Adrenal gland (tissue), 12 donors: ENCODE data around the gene HOXB13. TPM values are rescaled to one million over a fixed set of nuclear protein-coding genes. Genes with fewer than 3 reads are reported as not detected.

Experiments used
- DNase-seq, 7 donors: peaks; one replicate each; pipeline ENCODE4 v3.0.0-alpha.2; 2019 to 2020
- H3K27ac ChIP-seq, 5 donors: fragments of 200-600 bp; sonication (generic) in 4 of 5; 1 replicate in 3 of 5; 2 replicates in 2 of 5; pipeline versions ENCODE4 v1.5.1 to v1.8.0; 2016 to 2020; ENCODE audit warnings: mild to moderate bottlenecking in 1 of 5
- H3K27me3 ChIP-seq: fragments of 200-600 bp; 2 replicates; pipeline ENCODE4 v1.8.0; 2021
- H3K36me3 ChIP-seq, 2 donors: fragments of 200-600 bp; replicated peaks in 1 of 2; 1 replicate in 1 of 2; 2 replicates in 1 of 2; pipeline versions ENCODE4 v1.5.1 to v1.8.0; 2018 to 2022
- H3K4me1 ChIP-seq, 2 donors: fragments of 200-600 bp; replicated peaks in 1 of 2; 1 replicate in 1 of 2; 2 replicates in 1 of 2; pipeline versions ENCODE4 v1.5.1 to v1.8.0; 2018 to 2021
- H3K4me3 ChIP-seq, 4 donors: fragments of 200-600 bp; sonication (generic) in 3 of 4; one replicate each; pipeline ENCODE4 v1.5.1; 2016 to 2018
- H3K9me3 ChIP-seq, 3 donors: fragments of 200-600 bp; sonication (generic) in 1 of 3; replicated peaks in 1 of 3; 1 replicate in 2 of 3; 2 replicates in 1 of 3; pipeline versions ENCODE4 v1.5.1 to v1.8.0; 2016 to 2021
- POLR2A ChIP-seq, 2 donors: fragments of 450-650 bp; IDR thresholded peaks; one replicate each; pipeline ENCODE4 v1.6.1; 2017; ENCODE audit warnings: antibody characterized with exemption in 2 of 2, mild to moderate bottlenecking in 2 of 2, moderate library complexity in 1 of 2
- WGBS, 4 donors: extraction: QIAGEN DNeasy Blood & Tissue Kit in 2 of 4; methylation state at CpG; one replicate each; pipeline versions ENCODE4 v1.1.5 to v1.1.7; 2013 to 2017; 5-methylcytosine and 5-hydroxymethylcytosine counted together
- intact Hi-C, 2 donors: fragments of 100-400 bp; cut with DNase I; formaldehyde crosslinking; loops; one replicate each; pipeline versions ENCODE4 v1.14.1 to v1.15.0; 2022 to 2023
- polyA plus RNA-seq, 3 donors: library from polyadenylated mRNA; stranded (reverse); fragments of 200-250 nt in 2 of 3; fragments of 350-450 nt in 1 of 3; fragmentation: Illumina TruSeq in 1 of 3; extraction: RNeasy Lipid Tissue Mini Kit (QIAGEN cat#74804) in 1 of 3; gene quantifications; one replicate each; pipeline ENCODE4 v1.2.3, GENCODE V29; 2013 to 2014
- total RNA-seq, 9 donors: library from RNA; depleted of rRNA in 4 of 9; stranded (reverse); fragments of >200 nt in 4 of 9; fragments of 120-200 nt in 1 of 9; fragmentation: NEBNext Ultra II Directional in 1 of 9; extraction: Animal tissue kit (Norgen Biotek cat#: 25700) in 1 of 9; gene quantifications; one replicate each; pipeline versions ENCODE4 v1.1.0 to v1.2.4, GENCODE V29; 2013 to 2023
- TF ChIP-seq, protein P1 (sequence below), 6 experiments: fragments of 450-650 bp in 4 of 6; fragments of 200-600 bp in 2 of 6; sonication (generic) in 1 of 6; IDR thresholded peaks; 1 replicate in 5 of 6; 2 replicates in 1 of 6; pipeline versions ENCODE4 v1.5.1 to v1.8.0; 2016 to 2021; ENCODE audit warnings: antibody characterized with exemption in 6 of 6, mild to moderate bottlenecking in 2 of 6, moderate library complexity in 1 of 6
- donor health status: healthy with polysubstance abuse.
- donor health status: Bipolar disorder and iron deficiency.
- donor health status: DM: yes; HTN: yes; CAD: no.
- donor health status: DM: no; HTN: no; CAD: no.
- donor health status: DM: no; HTN: no; CAD: no.
- donor health status: DM: yes; HTN: yes; CAD: no.

The HOXB13 gene
- total and polyA plus RNA-seq, 12 donors, result 0.07 to 0.11 TPM; not detected in 10

DNA sequence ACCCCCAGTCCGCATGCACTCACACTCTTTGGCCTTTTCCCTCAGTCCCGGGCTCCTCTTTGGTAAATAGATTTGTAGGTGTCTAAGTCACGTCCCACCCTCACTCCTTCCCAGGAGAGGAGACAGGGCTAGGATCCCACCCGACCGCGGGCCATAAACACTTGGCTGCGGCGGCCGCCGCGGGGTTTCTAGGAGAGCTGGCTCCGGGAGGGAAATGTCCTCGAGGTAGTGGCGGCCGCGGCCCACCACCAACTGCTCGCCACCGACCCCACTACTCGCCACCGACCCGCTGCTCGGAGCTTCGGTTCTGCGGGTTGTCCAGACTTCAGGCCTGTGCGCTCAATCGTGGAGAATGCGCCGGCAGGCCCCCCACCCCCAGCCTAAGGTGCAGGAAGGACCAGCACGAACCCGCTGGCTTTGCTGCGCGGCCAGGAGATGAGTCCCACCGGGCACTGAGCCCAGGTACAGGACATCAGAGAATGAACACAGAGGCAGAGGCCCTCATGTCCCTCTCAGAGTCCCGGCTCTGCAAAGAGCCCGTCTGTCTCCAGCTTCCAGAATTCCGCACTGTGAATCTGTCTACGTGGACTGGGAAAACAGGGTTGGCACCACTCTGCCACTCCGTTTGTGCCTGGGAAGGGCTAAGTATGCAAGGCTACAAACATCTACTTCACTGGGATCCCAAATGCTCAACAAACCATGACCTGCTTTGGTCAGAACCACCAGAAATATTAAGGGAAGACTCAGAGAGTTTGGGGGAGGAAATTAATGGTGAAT is 3.1 kb downstream of the HOXB13 start:
- Histone ChIP-seq H3K4me3 (no peak overlapping the region), H3K4me1 (peaks cover 0 to 6% of the 10 kb centered on the region in 2 donors), H3K9me3 (no peaks in the 10 kb centered on the region), H3K36me3 (no peaks in the 10 kb centered on the region), H3K27me3 (peaks cover 98% of the 10 kb centered on the region), H3K27ac (no peak overlapping the region)
- TF ChIP-seq POLR2A (IDR thresholded peaks at IDR 0.05), result no peak
- TF ChIP-seq, protein P1, sequence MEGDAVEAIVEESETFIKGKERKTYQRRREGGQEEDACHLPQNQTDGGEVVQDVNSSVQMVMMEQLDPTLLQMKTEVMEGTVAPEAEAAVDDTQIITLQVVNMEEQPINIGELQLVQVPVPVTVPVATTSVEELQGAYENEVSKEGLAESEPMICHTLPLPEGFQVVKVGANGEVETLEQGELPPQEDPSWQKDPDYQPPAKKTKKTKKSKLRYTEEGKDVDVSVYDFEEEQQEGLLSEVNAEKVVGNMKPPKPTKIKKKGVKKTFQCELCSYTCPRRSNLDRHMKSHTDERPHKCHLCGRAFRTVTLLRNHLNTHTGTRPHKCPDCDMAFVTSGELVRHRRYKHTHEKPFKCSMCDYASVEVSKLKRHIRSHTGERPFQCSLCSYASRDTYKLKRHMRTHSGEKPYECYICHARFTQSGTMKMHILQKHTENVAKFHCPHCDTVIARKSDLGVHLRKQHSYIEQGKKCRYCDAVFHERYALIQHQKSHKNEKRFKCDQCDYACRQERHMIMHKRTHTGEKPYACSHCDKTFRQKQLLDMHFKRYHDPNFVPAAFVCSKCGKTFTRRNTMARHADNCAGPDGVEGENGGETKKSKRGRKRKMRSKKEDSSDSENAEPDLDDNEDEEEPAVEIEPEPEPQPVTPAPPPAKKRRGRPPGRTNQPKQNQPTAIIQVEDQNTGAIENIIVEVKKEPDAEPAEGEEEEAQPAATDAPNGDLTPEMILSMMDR (IDR thresholded peaks at IDR 0.05), result no peak
- WGBS, 4 donors, result 4 to 7% (median 7%) methylated on average over 14 to 38 of the region's 38 CpGs
- no peak for DNase-seq
- intact Hi-C loops, result loop anchor here (5.0 kb wide), 2 partner anchors 67 to 152 kb away; no protein-coding TSS in a partner anchor

DNA sequence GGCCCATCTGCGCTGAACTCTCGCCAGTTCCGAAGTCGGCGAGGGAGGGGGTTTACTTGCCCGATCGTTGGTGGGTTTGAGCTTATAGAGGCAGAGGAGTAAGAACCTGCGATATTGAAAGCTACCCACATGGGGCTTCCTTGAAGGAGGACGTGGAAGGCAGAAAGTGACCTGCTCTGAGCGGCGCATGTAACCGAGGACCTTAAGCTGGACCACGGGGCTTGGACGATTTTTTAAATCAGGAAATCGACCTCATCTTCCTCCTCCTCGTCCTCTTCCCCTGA is 3.6 kb downstream of the HOXB13 start:
- no peak for DNase-seq
- Histone ChIP-seq H3K4me3 (peak overlapping the region in 1 of 4 donors; percentile 13), H3K9me3 (no peaks in the 10 kb centered on the region), H3K36me3 (no peaks in the 10 kb centered on the region), H3K27me3 (peaks cover 98% of the 10 kb centered on the region), H3K4me1 (peaks cover 0 to 6% of the 10 kb centered on the region in 2 donors), H3K27ac (no peak overlapping the region)
- no peak for TF ChIP-seq POLR2A (IDR thresholded peaks at IDR 0.05)
- TF ChIP-seq, protein P1 (IDR thresholded peaks at IDR 0.05), result no peak
- WGBS, 4 donors, result 2 to 7% (median 4%) methylated on average over 16 of the region's 16 CpGs
- intact Hi-C loops, result loop anchor here (5.0 kb wide), 2 partner anchors 67 to 152 kb away; no protein-coding TSS in a partner anchor

DNA sequence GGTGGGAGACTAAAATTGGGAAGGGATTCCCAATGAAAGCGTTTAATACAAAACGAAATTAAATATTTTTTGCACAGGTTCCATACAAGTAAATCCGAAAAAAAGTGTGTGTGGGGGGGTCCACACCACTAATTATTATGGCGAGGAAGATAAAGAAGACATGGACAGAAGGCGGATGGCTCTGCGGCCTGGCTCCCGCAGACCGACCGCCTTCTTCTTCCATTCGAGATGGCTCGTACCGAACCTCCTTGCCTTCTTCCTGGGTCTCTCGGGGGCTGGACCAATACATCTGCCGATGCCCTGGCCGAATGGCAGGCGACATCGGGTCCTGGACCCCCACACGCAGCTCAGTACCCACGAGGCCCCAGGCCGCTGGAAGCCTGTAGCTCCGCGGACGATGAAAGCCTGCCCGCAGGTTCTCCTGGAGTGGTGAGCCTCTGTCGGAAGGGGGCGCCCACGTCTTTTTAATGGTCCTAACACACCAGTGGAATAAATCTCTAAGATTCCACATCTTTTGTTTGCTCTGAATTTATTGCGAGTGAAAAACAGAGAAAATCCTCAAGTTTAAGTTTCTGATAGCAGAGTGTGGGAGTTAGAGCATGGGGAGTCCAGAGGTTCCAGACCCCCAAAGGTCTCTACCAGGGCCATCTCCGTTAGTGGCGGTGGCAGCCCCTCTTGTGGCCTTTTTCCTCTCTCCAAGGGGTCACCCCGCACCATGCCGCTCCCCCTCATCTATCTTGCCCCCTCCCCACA is 4.1 kb downstream of the HOXB13 start:
- DNase-seq, result peak; percentile 82 to 94 (median 86)
- Histone ChIP-seq H3K27ac (no peak overlapping the region), H3K27me3 (peaks cover 98% of the 10 kb centered on the region), H3K4me1 (peaks cover 0 to 6% of the 10 kb centered on the region in 2 donors), H3K36me3 (no peaks in the 10 kb centered on the region), H3K4me3 (peak overlapping the region in 1 of 4 donors; percentile 13), H3K9me3 (no peaks in the 10 kb centered on the region)
- 13 to 21% (median 15%) methylated on average over 30 to 32 of the region's 32 CpGs for whole genome bisulfite sequencing, 4 donors
- intact Hi-C loops, result loop anchor here (5.0 kb wide), 3 partner anchors 47 to 153 kb away; no protein-coding TSS in a partner anchor
- TF ChIP-seq POLR2A (IDR thresholded peaks at IDR 0.05), result no peak
- TF ChIP-seq, protein P1 (IDR thresholded peaks at IDR 0.05), result peak; percentile 42 to 71 (median 70)
